ENCODE measurements around the gene KRT77. TPM values are rescaled to one million over a fixed set of nuclear protein-coding genes. Genes with fewer than 3 reads are reported as not detected.

The KRT77 gene
- total RNA-seq, 4 donors from 2014 or later, result not detected

GRCh38 chr12:52643233-52644077 is 59.9 kb downstream of the KRT77 start:
- H3K36me3 ChIP-seq, result no peaks in the 10 kb centered on the region
- WGBS, 2 donors (ENCODE audit: low coverage in 1 of 2), result 79% methylated on average over 6 of the region's 10 CpGs; no CpG with 5 or more reads in 1 of the 2 donors
- no peak for ATAC-seq
- no peak for TF ChIP-seq CTCF (IDR thresholded peaks at IDR 0.05)
- TF ChIP-seq EP300 (IDR thresholded peaks at IDR 0.05), result no peak
- no peak for TF ChIP-seq POLR2AphosphoS5 (IDR thresholded peaks at IDR 0.05)
- no peak for TF ChIP-seq POLR2A (IDR thresholded peaks at IDR 0.05)
- no peak overlapping the region for H3K27ac ChIP-seq
- H3K9me3 ChIP-seq, result no peaks in the 10 kb centered on the region
- no peaks in the 10 kb centered on the region for H3K4me1 ChIP-seq
- no peak overlapping the region for H3K4me3 ChIP-seq
- peaks cover 8% of the 10 kb centered on the region for H3K27me3 ChIP-seq

GRCh38 chr12:52641468-52641867 is 61.9 kb downstream of the KRT77 start:
- H3K4me3 ChIP-seq, result no peak overlapping the region
- H3K36me3 ChIP-seq, result no peaks in the 10 kb centered on the region
- no peak for ATAC-seq
- WGBS, 2 donors (ENCODE audit: low coverage in 1 of 2), result 62% methylated on average over 4 of the region's 4 CpGs
- H3K9me3 ChIP-seq, result no peaks in the 10 kb centered on the region
- TF ChIP-seq EP300 (IDR thresholded peaks at IDR 0.05) (no peak), CTCF (IDR thresholded peaks at IDR 0.05) (no peak), POLR2A (IDR thresholded peaks at IDR 0.05) (no peak)
- H3K27me3 ChIP-seq, result peaks cover 8% of the 10 kb centered on the region
- no peaks in the 10 kb centered on the region for H3K4me1 ChIP-seq
- no peak overlapping the region for H3K27ac ChIP-seq

Other genes with a start within 250 kb of the KRT77 start
- 10 to 100 TPM in 2 of 4 donors, under 1 TPM in 1, not detected in 1; 0.50 to 52.0 (median 17.1) TPM for gene KRT6C, start 229.7 kb downstream of the KRT77 start, total RNA-seq
- gene KRT6A, start 210.3 kb downstream of the KRT77 start, total RNA-seq, result 100 to 1,000 TPM in 1 of 4 donors, 10 to 100 TPM in 2, 1 to 10 TPM in 1; 2.7 to 713 (median 61.8) TPM
- 100 to 1,000 TPM in 1 of 4 donors, 10 to 100 TPM in 1, 1 to 10 TPM in 2; 4.6 to 452 (median 18.6) TPM for gene KRT5, start 183.1 kb downstream of the KRT77 start, total RNA-seq
- gene KRT71, start 150.4 kb downstream of the KRT77 start, total RNA-seq, result not detected
- gene KRT74, start 129.7 kb downstream of the KRT77 start, total RNA-seq, result not detected
- not detected for gene KRT72, start 102.1 kb downstream of the KRT77 start, total RNA-seq
- gene KRT73, start 85.0 kb downstream of the KRT77 start, total RNA-seq, result not detected
- gene KRT2, start 51.3 kb downstream of the KRT77 start, total RNA-seq, result not detected
- gene KRT1, start 23.1 kb downstream of the KRT77 start, total RNA-seq, result not detected
- under 1 TPM in 1 of 4 donors, not detected in 3; 0.15 TPM for gene KRT76, start 73.8 kb upstream of the KRT77 start, total RNA-seq
- not detected for gene KRT3, start 92.6 kb upstream of the KRT77 start, total RNA-seq
- gene KRT4, start 110.6 kb upstream of the KRT77 start, total RNA-seq, result 100 to 1,000 TPM in 1 of 4 donors, 10 to 100 TPM in 1, 1 to 10 TPM in 2; 3.5 to 227 (median 10.8) TPM
- gene KRT79, start 130.8 kb upstream of the KRT77 start, total RNA-seq, result not detected
- gene KRT78, start 145.5 kb upstream of the KRT77 start, total RNA-seq, result 1 to 10 TPM in 3 of 4 donors, under 1 TPM in 1; 0.27 to 9.5 (median 1.5) TPM
- 100 to 1,000 TPM in 3 of 4 donors, 10 to 100 TPM in 1; 72.0 to 565 (median 255) TPM for gene KRT8, start 201.6 kb upstream of the KRT77 start, total RNA-seq
- 10 to 100 TPM in 3 of 4 donors, 1 to 10 TPM in 1; 4.7 to 73.5 (median 24.3) TPM for gene KRT18, start 245.6 kb upstream of the KRT77 start, total RNA-seq

Data from gastroesophageal sphincter (tissue), 4 donors.